HCT116 (cell line): Measurements from ENCODE around the gene ACOXL.

Source experiments
- CTCF ChIP-seq, 3 experiments: fragments of 200-600 bp in 1 of 3; sonication (generic) in 1 of 3; IDR thresholded peaks in 2 of 3; conservative IDR thresholded peaks in 1 of 3; 2 replicates each; pipeline ENCODE4 v1.5.1; 2012 to 2017; ENCODE audit warnings: low read depth in 2 of 3, low read length in 2 of 3, antibody characterized with exemption in 1 of 3, borderline replicate concordance in 1 of 3, control low read depth in 1 of 3, mild to moderate bottlenecking in 1 of 3, mixed read lengths in 1 of 3, mixed run types in 1 of 3, moderate library complexity in 1 of 3; ENCODE audit not compliant: insufficient read depth in 1 of 3
- MAX ChIP-seq: IDR thresholded peaks from 2 replicates; pipeline ENCODE4 v1.6.1; 2012
- SIN3A ChIP-seq: IDR thresholded peaks from 2 replicates; pipeline ENCODE4 v1.6.1; 2012; ENCODE audit warnings: low read depth
- YY1 ChIP-seq: IDR thresholded peaks from 2 replicates; pipeline ENCODE4 v1.6.1; 2011; ENCODE audit warnings: low read length, low read depth, moderate library complexity, mild to moderate bottlenecking; ENCODE audit not compliant: insufficient replicate concordance; ENCODE audit errors: extremely low read depth

- no peak for TF ChIP-seq CTCF (IDR thresholded peaks at IDR 0.05 in 2 of 3, conservative IDR thresholded peaks at IDR 0.05 in 1 of 3; ENCODE audit: borderline replicate concordance in 1 of 3, insufficient read depth in 1 of 3, low read depth in 2 of 3, low read length in 2 of 3)
- no peak for TF ChIP-seq MAX
- no peak for TF ChIP-seq YY1
- no peak for TF ChIP-seq SIN3A
These were observed 239.4 kb downstream of the ACOXL start for GRCh38 chr2:110971811-110972210.
